Measurements from ENCODE around the gene EYA3.

The EYA3 gene

GRCh38 chr1:28037946-28038345 is 50.5 kb downstream of the EYA3 start:
- no peak for FAIRE-seq
- DNase-seq (ENCODE audit: insufficient read length, low spot score) = no peak
- TF ChIP-seq CTCF (IDR thresholded peaks at IDR 0.05; ENCODE audit: insufficient read depth, missing control alignments) = no peak

DNA sequence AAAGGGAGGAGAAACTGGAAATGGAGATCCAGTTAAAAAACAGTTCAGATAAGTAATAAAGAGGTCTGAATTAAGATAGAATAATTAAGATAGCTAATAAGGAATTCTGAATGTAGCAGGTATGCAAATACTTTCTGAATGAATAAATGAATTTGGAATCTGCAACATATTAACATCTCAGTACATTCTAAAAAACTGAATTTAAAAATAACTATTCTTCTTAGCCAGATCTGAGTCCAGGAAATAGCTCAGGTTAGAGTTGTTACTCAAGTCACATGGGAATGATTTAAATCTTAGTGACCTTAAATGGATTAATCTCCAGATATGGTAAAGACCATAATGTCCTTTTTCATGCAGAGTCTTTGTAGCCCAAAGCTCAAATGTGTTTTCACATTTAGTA is 51.2 kb downstream of the EYA3 start:
- TF ChIP-seq CTCF (IDR thresholded peaks at IDR 0.05; ENCODE audit: insufficient read depth, missing control alignments) = no peak
- no peak for FAIRE-seq
- DNase-seq (ENCODE audit: insufficient read length, low spot score) = no peak

DNA sequence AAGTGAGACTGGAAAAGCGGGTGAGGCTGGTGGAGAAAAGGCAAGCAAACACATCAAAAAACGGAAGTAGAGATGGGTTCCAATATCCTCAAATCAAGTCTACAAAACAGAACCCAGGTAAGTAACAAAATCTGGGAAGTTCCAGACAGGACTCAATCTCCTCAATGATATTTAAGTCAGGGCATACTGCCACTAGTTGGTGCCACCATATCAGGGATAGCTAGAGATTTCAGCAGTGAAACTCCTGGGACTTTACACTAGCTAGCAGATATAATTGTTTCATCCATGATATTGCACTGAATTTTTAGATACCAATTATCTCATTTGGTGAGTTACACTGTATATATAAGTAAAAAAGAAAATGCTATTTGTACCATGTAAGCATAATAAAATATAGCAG is 52.0 kb downstream of the EYA3 start:
- DNase-seq (ENCODE audit: insufficient read length, low spot score) (no peak), FAIRE-seq (no peak)
- TF ChIP-seq CTCF (IDR thresholded peaks at IDR 0.05; ENCODE audit: insufficient read depth, missing control alignments) = no peak

DNA sequence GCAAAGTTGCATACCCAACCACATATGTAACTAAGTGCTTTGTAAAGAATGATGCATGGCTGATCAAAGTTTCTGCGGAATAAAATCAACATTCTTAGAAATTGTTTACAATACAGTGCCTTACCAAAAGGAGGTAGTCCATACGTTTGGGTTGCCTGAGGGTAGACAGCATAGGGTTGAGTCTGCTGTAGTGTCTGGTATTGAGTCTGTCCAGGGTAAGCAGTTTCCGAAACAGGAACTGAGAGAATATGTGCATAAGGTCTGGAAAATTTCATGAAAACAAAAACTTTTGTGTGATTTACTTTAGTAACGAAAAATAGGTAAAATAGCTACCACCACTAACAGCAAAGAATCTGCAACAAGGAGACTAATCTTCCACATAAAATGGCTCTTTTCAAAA is 53.0 kb downstream of the EYA3 start:
- FAIRE-seq (no peak), DNase-seq (ENCODE audit: insufficient read length, low spot score) (no peak)
- no peak for TF ChIP-seq CTCF (IDR thresholded peaks at IDR 0.05; ENCODE audit: insufficient read depth, missing control alignments)

- DNase-seq (ENCODE audit: insufficient read length, low spot score) = no peak
- no peak for FAIRE-seq
- no peak for TF ChIP-seq CTCF (IDR thresholded peaks at IDR 0.05; ENCODE audit: insufficient read depth, missing control alignments)
Measured at GRCh38 chr1:28032281-28032680, 56.1 kb downstream of the EYA3 start.

- DNase-seq (ENCODE audit: insufficient read length, low spot score) = no peak
- TF ChIP-seq CTCF (IDR thresholded peaks at IDR 0.05; ENCODE audit: insufficient read depth, missing control alignments) = no peak
- FAIRE-seq = no peak
Measured at GRCh38 chr1:28031173-28031572, 57.2 kb downstream of the EYA3 start.

DNA sequence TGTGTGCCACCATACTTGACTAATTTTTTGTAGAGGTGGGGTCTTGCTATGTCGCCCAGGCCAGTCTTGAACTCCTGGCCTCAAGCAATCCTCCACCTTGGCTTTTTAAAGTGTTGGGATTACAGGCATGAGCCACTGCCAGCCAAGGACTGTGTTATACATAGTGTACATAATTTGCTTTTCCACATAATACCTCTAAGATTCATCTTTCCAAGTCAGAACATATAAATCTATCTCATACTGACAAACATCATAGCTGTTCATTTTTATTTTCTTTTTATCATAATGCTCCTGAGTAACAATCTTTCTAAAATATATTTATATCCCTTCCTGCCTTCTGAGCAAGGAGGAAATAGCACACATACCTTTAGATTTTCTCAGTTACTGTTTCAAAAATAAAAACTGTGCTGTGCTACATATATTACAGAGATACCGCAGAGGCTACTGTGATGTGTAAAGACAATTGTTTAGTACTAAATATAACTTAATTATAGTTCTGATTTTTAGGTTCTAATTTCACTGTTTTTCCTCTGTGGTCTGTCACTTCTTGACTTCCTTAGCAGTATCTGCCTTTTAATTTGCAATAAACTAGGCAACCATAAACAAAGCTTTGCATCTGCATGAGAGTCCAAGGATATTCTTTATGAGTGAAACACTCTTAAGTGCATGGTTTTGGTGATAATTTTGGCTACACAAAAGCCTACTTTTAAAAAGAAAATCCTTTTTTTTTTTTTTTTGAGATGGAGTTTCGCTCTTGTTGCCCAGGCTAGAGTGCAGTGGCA is 59.3 kb downstream of the EYA3 start:
- DNase-seq (ENCODE audit: insufficient read length, low spot score) = no peak
- no peak for TF ChIP-seq CTCF (IDR thresholded peaks at IDR 0.05; ENCODE audit: insufficient read depth, missing control alignments)
- FAIRE-seq = no peak

Measured in D721Med (cell line).